ENCODE measurements around the gene PUS1. TPM values are rescaled to one million over a fixed set of nuclear protein-coding genes. Genes with fewer than 3 reads are reported as not detected.

The PUS1 gene
- total RNA-seq, 1 donor from 2014 or later: 22.9 TPM

DNA sequence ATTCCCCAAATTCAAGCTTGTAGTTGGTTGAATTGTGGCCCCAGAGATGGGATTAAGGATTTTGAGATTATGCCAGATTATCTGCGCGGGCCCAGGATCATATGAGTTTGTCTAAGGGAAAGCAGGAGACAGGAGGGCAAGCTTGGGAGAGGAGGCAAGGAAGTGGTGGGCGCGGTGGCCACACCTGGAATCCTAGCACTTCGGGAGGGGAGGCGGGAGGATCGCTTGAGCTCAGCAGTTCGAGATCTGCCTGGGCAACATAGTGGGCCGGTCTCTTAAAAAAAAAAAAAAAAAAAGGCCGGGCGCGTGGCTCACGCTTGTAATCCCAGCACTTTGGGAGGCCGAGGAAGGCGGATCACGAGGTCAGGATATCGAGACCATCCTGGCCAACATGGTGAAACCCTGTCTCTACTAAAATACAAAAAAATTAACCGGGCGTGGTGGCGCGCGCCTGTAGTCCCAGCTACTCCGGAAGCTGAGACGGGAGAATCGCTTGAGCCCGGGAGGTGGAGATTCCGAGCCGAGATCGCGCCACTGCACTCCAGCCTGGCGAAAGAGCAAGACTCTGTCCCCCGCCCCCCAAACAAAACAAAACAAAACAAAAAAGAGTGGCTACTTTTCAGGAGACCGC, 881 bp upstream of the PUS1 start:
- FAIRE-seq (no peak), DNase-seq (ENCODE audit: low read depth) (no peak)
- H3K36me3 ChIP-seq (ENCODE audit: control insufficient read depth, insufficient read depth, low read length): peaks cover 12% of the 10 kb centered on the region
- no peaks in the 10 kb centered on the region for H3K27me3 ChIP-seq (ENCODE audit: control insufficient read depth, insufficient read depth, low read length)
- H3K4me3 ChIP-seq (ENCODE audit: low read depth, low read length): peak overlapping the region; percentile 98
- TF ChIP-seq, protein P1, sequence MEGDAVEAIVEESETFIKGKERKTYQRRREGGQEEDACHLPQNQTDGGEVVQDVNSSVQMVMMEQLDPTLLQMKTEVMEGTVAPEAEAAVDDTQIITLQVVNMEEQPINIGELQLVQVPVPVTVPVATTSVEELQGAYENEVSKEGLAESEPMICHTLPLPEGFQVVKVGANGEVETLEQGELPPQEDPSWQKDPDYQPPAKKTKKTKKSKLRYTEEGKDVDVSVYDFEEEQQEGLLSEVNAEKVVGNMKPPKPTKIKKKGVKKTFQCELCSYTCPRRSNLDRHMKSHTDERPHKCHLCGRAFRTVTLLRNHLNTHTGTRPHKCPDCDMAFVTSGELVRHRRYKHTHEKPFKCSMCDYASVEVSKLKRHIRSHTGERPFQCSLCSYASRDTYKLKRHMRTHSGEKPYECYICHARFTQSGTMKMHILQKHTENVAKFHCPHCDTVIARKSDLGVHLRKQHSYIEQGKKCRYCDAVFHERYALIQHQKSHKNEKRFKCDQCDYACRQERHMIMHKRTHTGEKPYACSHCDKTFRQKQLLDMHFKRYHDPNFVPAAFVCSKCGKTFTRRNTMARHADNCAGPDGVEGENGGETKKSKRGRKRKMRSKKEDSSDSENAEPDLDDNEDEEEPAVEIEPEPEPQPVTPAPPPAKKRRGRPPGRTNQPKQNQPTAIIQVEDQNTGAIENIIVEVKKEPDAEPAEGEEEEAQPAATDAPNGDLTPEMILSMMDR (IDR thresholded peaks at IDR 0.05; ENCODE audit: insufficient read depth, low read length, severe bottlenecking): no peak

DNA sequence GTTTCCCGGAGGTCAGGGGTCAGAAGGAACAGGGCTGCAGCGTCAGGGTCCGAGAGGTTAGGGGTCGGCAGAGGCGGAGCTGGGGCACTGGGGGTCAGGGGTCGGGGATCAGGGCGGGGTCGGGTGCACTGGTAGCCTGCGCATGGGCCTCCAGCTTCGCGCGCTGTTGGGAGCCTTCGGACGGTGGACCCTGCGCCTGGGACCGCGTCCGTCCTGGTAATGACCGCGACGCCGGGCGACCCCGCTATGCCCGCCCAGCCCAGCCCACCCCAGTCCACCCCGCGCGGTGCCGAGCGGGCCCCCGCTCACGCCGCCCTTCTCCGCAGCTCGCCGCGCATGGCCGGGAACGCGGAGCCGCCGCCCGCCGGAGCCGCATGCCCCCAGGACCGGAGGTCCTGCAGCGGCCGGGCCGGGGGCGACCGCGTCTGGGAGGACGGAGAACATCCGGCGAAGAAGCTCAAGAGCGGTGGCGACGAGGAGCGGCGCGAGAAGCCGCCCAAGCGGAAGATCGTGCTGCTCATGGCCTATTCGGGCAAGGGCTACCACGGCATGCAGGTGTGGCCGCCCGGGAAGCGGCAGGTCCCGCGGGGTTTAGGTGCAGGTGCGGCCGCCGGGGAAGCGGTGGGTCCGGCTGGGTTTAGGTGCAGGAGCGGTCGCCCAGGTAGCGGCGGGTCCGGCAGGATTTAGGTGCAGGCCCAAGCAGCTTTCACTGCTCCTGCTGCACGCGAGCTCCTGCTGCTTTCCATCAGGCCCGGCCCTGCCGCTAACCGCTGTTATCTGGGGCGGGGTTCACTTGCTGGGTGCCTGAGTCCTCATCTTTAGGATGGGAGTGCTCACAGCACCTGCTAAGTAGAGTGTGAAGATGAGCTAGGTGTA, 743 bp downstream of the PUS1 start:
- FAIRE-seq (peak; percentile 58), DNase-seq (ENCODE audit: low read depth) (peak; percentile 4)
- Histone ChIP-seq H3K4me3 (ENCODE audit: low read depth, low read length) (peak overlapping the region; percentile 98), H3K36me3 (ENCODE audit: control insufficient read depth, insufficient read depth, low read length) (peaks cover 24% of the 10 kb centered on the region), H3K27me3 (ENCODE audit: control insufficient read depth, insufficient read depth, low read length) (no peaks in the 10 kb centered on the region)
- TF ChIP-seq, protein P1 (IDR thresholded peaks at IDR 0.05; ENCODE audit: insufficient read depth, low read length, severe bottlenecking): no peak

DNA sequence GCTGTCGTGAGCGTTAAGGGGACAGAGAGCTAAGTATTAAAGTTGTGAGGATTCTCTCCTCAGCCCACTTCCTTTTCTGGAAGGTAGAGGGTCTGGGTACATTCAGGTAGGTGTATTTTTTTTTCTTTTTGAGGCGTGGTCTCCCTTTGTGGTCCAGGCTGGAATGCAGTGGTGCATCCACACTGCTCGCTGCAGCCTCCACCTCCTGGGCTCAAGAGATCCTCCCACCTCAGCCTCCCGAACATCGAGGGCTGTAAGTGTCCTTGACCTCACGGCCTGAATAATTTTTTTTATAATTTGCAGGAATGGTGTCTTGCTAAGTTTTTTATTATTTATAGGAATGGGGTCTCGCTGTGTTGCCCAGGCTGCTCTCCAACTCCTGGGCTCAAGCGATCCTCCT, 1.4 kb downstream of the PUS1 start:
- TF ChIP-seq, protein P1 (IDR thresholded peaks at IDR 0.05; ENCODE audit: insufficient read depth, low read length, severe bottlenecking): no peak
- Histone ChIP-seq H3K4me3 (ENCODE audit: low read depth, low read length) (peak overlapping the region; percentile 98), H3K27me3 (ENCODE audit: control insufficient read depth, insufficient read depth, low read length) (no peaks in the 10 kb centered on the region), H3K36me3 (ENCODE audit: control insufficient read depth, insufficient read depth, low read length) (peaks cover 24% of the 10 kb centered on the region)
- no peak for FAIRE-seq
- no peak for DNase-seq (ENCODE audit: low read depth)

DNA sequence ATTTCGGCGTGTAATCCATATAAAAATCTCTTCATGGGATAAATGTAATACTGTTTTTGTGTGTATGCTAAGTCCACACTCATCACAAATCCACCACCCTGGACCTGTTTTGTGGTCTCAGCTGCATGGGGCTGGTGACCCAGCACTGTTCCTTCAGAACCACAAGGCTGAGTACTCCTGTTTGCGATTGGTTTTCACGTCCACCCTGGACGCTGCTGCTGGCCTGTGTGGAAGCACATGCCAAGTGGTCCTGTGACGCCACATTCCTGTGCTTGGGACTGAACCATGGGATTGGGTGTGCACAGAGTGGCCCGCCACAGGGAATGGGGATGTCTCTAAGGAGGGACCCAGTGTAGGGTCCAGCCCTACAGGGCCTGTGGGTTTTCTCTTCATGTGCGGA, 4.3 kb downstream of the PUS1 start:
- H3K27me3 ChIP-seq (ENCODE audit: control insufficient read depth, insufficient read depth, low read length): no peaks in the 10 kb centered on the region
- TF ChIP-seq, protein P1 (IDR thresholded peaks at IDR 0.05; ENCODE audit: insufficient read depth, low read length, severe bottlenecking): no peak
- DNase-seq (ENCODE audit: low read depth) (no peak), FAIRE-seq (no peak)
- H3K4me3 ChIP-seq (ENCODE audit: low read depth, low read length): no peak overlapping the region
- peaks cover 24% of the 10 kb centered on the region for H3K36me3 ChIP-seq (ENCODE audit: control insufficient read depth, insufficient read depth, low read length)

GRCh38 chr12:131934535-131934934, 5.5 kb downstream of the PUS1 start:
- TF ChIP-seq, protein P1 (IDR thresholded peaks at IDR 0.05; ENCODE audit: insufficient read depth, low read length, severe bottlenecking): no peak
- Histone ChIP-seq H3K4me3 (ENCODE audit: low read depth, low read length) (no peak overlapping the region), H3K36me3 (ENCODE audit: control insufficient read depth, insufficient read depth, low read length) (peaks cover 29% of the 10 kb centered on the region), H3K27me3 (ENCODE audit: control insufficient read depth, insufficient read depth, low read length) (no peaks in the 10 kb centered on the region)
- FAIRE-seq: no peak
- DNase-seq (ENCODE audit: low read depth): no peak
